PFSK-1 (cell line): Measurements from ENCODE around the gene MIEN1.

ENCODE experiments used
- POLR2AphosphoS5 ChIP-seq: IDR thresholded peaks from 2 replicates; pipeline ENCODE4 v1.6.1; 2012; ENCODE audit warnings: low read depth, mild to moderate bottlenecking, control low read depth, low read length, moderate library complexity
- TAF1 ChIP-seq: IDR thresholded peaks from 2 replicates; pipeline ENCODE4 v1.6.1; 2012; ENCODE audit warnings: low read length, control low read depth, borderline replicate concordance; ENCODE audit not compliant: insufficient read depth

DNA sequence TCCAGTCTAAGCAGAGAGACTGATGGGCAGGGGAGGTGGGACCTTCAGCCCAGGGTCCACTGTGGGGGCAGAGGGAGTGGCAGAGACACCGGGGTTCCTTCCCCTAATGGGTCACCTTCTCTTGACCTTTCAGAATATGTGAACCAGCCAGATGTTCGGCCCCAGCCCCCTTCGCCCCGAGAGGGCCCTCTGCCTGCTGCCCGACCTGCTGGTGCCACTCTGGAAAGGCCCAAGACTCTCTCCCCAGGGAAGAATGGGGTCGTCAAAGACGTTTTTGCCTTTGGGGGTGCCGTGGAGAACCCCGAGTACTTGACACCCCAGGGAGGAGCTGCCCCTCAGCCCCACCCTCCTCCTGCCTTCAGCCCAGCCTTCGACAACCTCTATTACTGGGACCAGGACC lies 2.8 kb downstream of the MIEN1 start:
- TF ChIP-seq TAF1 (no peak), POLR2AphosphoS5 (no peak)
